PC-3 (cell line): ENCODE results near the gene CXCL13. TPM values are rescaled to one million over a fixed set of nuclear protein-coding genes. Genes with fewer than 3 reads are reported as not detected.

Experiments
- ATAC-seq: fragments of 200-7000 bp; cut with Tn5 transposase; 2 replicates; pipeline ENCODE4 v1.9.1; 2020; ENCODE audit warnings: mild to moderate bottlenecking, moderate library complexity
- BruUV-seq: library from RNA; stranded (reverse); fragments of 400-500 nt; replicated peaks from 2 replicates; lab custom pipeline; 2021; lab: Mats Ljungman, UMichigan
- CTCF ChIA-PET: fragments of 300-600 bp; sonication (Branson Sonifier 250); formaldehyde crosslinking; loops from one replicate; lab custom pipeline; 2022; ENCODE audit warnings: antibody characterized with exemption; lab: Charles Lee
- POLR2A ChIA-PET: fragments of 300-600 bp; sonication (Branson Sonifier 250); formaldehyde crosslinking; loops from one replicate; lab custom pipeline; 2022; ENCODE audit warnings: antibody characterized with exemption; ENCODE audit not compliant: unreplicated experiment; lab: Charles Lee
- DNase-seq: peaks from one replicate; pipeline ENCODE4 v3.0.0-alpha.2; 2015
- H2AFZ ChIP-seq: fragments of 300-600 bp; sonication (generic); 2 replicates; pipeline ENCODE4 v1.6.0; 2016; ENCODE audit warnings: antibody characterized with exemption, low read length
- H3F3A ChIP-seq: fragments of 300-600 bp; sonication (generic); one replicate; pipeline ENCODE4 v1.6.0; 2017; ENCODE audit warnings: antibody characterized with exemption, low read length, control low read depth, mild to moderate bottlenecking; ENCODE audit not compliant: unreplicated experiment
- H3K27ac ChIP-seq: fragments of 300-600 bp; sonication (generic); 2 replicates; pipeline ENCODE4 v1.5.1; 2016; ENCODE audit warnings: mild to moderate bottlenecking, low read length
- H3K27me3 ChIP-seq: fragments of 300-600 bp; sonication (generic); 2 replicates; pipeline ENCODE4 v1.6.1; 2016; ENCODE audit warnings: low read length, mixed read lengths
- H3K36me3 ChIP-seq: fragments of 300-600 bp; sonication (generic); 2 replicates; pipeline ENCODE4 v1.6.1; 2016; ENCODE audit warnings: low read depth, mixed run types, low read length, mixed read lengths
- H3K4me1 ChIP-seq: fragments of 300-600 bp; sonication (generic); 2 replicates; pipeline ENCODE4 v1.5.1; 2016; ENCODE audit warnings: low read length; ENCODE audit not compliant: insufficient read depth
- H3K4me2 ChIP-seq: fragments of 300-600 bp; sonication (generic); 2 replicates; pipeline ENCODE4 v1.6.0; 2016; ENCODE audit warnings: low read length
- H3K4me3 ChIP-seq: fragments of 300-600 bp; sonication (generic); 2 replicates; pipeline ENCODE4 v1.5.1; 2016; ENCODE audit warnings: mild to moderate bottlenecking, low read length, mixed read lengths
- H3K79me2 ChIP-seq: fragments of 300-600 bp; sonication (generic); 2 replicates; pipeline ENCODE4 v1.6.1; 2017; ENCODE audit warnings: low read length, mixed read lengths
- H3K9ac ChIP-seq: fragments of 300-600 bp; sonication (generic); 2 replicates; pipeline ENCODE4 v1.6.0; 2016; ENCODE audit warnings: mild to moderate bottlenecking, low read length
- H3K9me2 ChIP-seq: fragments of 300-600 bp; sonication (generic); replicated peaks from 2 replicates; pipeline ENCODE4 v1.6.1; 2016; ENCODE audit warnings: mixed run types, low read length, mixed read lengths
- H3K9me3 ChIP-seq: fragments of 300-600 bp; sonication (generic); 2 replicates; pipeline ENCODE4 v1.6.1; 2016; ENCODE audit warnings: low read length, mixed read lengths
- H4K20me1 ChIP-seq: fragments of 300-600 bp; sonication (generic); 2 replicates; pipeline ENCODE4 v1.6.1; 2016; ENCODE audit warnings: low read length, mixed read lengths
- EZH2 ChIP-seq: fragments of 300-600 bp; sonication (generic); IDR thresholded peaks from one replicate; pipeline ENCODE4 v1.6.1; 2017; ENCODE audit warnings: antibody characterized with exemption, mild to moderate bottlenecking, low read length; ENCODE audit not compliant: unreplicated experiment
- EZH2phosphoT487 ChIP-seq: fragments of 300-600 bp; sonication (generic); IDR thresholded peaks from 2 replicates; pipeline ENCODE4 v1.6.1; 2018; ENCODE audit warnings: mild to moderate bottlenecking, antibody characterized with exemption, low read length, borderline replicate concordance
- intact Hi-C: fragments of 100-400 bp; cut with micrococcal nuclease; formaldehyde crosslinking; loops from 2 replicates; pipeline ENCODE4 v1.9.0; 2023
- total RNA-seq: library from RNA; depleted of rRNA; stranded (reverse); fragments of >200 nt; gene quantifications from 2 replicates; pipeline ENCODE4 v1.2.3, GENCODE V29; 2014
- TF ChIP-seq, protein P1 (sequence below): fragments of 300-600 bp; sonication (generic); conservative IDR thresholded peaks from 2 replicates; pipeline ENCODE4 v1.5.1; 2017; ENCODE audit warnings: antibody characterized with exemption, low read depth, mild to moderate bottlenecking, low read length

CXCL13 gene
- total RNA-seq, 1 experiment from 2014 or later: not detected

DNA sequence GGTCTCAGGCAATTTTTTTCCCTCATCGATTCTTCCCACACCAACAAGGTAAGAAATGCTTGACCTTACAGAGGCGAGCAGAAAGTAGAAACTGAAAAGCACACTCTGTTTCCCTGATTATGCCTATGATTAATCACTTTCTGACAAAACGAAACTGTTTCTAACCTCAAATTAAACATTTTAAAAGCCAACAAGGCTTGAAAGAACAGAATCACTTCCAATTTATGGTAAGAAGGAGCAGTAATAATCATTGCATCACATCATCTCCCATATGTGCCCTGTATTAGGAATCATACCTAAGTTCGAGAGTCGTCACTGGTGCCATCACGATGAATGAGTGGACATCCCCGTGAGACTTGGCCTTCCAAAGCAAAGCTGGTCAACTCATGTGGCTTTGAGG, 12.5 kb upstream of the CXCL13 start:
- no peak overlapping the region for H2AFZ ChIP-seq
- no peaks in the 10 kb centered on the region for H3K9me2 ChIP-seq
- no peak overlapping the region for H3K4me2 ChIP-seq
- DNase-seq: no peak
- H3K4me3 ChIP-seq: no peak overlapping the region
- H4K20me1 ChIP-seq: no peaks in the 10 kb centered on the region
- no TSS peak for BruUV-seq
- no peaks in the 10 kb centered on the region for H3K9me3 ChIP-seq
- H3K27ac ChIP-seq: no peak overlapping the region
- POLR2A ChIA-PET: no interaction called here
- no peaks in the 10 kb centered on the region for H3F3A ChIP-seq
- TF ChIP-seq EZH2phosphoT487 (no peak), EZH2 (no peak)
- TF ChIP-seq, protein P1, sequence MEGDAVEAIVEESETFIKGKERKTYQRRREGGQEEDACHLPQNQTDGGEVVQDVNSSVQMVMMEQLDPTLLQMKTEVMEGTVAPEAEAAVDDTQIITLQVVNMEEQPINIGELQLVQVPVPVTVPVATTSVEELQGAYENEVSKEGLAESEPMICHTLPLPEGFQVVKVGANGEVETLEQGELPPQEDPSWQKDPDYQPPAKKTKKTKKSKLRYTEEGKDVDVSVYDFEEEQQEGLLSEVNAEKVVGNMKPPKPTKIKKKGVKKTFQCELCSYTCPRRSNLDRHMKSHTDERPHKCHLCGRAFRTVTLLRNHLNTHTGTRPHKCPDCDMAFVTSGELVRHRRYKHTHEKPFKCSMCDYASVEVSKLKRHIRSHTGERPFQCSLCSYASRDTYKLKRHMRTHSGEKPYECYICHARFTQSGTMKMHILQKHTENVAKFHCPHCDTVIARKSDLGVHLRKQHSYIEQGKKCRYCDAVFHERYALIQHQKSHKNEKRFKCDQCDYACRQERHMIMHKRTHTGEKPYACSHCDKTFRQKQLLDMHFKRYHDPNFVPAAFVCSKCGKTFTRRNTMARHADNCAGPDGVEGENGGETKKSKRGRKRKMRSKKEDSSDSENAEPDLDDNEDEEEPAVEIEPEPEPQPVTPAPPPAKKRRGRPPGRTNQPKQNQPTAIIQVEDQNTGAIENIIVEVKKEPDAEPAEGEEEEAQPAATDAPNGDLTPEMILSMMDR: no peak
- intact Hi-C loops: no loop called here
- H3K27me3 ChIP-seq: no peaks in the 10 kb centered on the region
- no peaks in the 10 kb centered on the region for H3K4me1 ChIP-seq
- no peaks in the 10 kb centered on the region for H3K79me2 ChIP-seq
- ATAC-seq: no peak
- CTCF ChIA-PET: no interaction called here
- no peaks in the 10 kb centered on the region for H3K36me3 ChIP-seq
- H3K9ac ChIP-seq: no peak overlapping the region

DNA sequence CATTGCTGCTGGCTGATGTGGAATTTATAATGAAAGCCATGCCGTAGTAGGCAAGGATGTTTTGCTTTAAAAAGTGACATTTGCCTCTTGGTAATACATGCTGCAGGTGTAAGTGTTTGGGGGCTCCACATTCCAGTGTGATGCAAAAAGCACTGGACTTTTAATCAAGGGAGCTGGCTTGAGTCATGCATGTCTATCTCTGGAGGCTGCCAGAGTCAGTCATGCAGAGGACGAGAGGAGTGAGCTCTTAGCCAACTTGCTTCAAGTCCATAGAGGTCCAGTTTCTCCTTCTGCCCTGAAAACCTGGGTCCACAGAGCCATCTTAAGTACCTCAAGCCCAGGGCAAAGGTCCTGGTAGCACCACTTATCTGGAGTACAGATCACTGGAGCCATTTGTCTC, 11.6 kb upstream of the CXCL13 start:
- H3K9me3 ChIP-seq: no peaks in the 10 kb centered on the region
- no peak for DNase-seq
- no peaks in the 10 kb centered on the region for H3K79me2 ChIP-seq
- H3K4me1 ChIP-seq: no peaks in the 10 kb centered on the region
- no peak overlapping the region for H3K4me3 ChIP-seq
- no peak for ATAC-seq
- ChIA-PET CTCF (no interaction called here), POLR2A (no interaction called here)
- no peaks in the 10 kb centered on the region for H3F3A ChIP-seq
- TF ChIP-seq, protein P1: no peak
- TF ChIP-seq EZH2 (no peak), EZH2phosphoT487 (no peak)
- no peaks in the 10 kb centered on the region for H3K9me2 ChIP-seq
- H3K9ac ChIP-seq: no peak overlapping the region
- H2AFZ ChIP-seq: no peak overlapping the region
- no peaks in the 10 kb centered on the region for H4K20me1 ChIP-seq
- H3K27me3 ChIP-seq: no peaks in the 10 kb centered on the region
- H3K27ac ChIP-seq: no peak overlapping the region
- no peaks in the 10 kb centered on the region for H3K36me3 ChIP-seq
- no TSS peak for BruUV-seq
- intact Hi-C loops: no loop called here
- H3K4me2 ChIP-seq: no peak overlapping the region

DNA sequence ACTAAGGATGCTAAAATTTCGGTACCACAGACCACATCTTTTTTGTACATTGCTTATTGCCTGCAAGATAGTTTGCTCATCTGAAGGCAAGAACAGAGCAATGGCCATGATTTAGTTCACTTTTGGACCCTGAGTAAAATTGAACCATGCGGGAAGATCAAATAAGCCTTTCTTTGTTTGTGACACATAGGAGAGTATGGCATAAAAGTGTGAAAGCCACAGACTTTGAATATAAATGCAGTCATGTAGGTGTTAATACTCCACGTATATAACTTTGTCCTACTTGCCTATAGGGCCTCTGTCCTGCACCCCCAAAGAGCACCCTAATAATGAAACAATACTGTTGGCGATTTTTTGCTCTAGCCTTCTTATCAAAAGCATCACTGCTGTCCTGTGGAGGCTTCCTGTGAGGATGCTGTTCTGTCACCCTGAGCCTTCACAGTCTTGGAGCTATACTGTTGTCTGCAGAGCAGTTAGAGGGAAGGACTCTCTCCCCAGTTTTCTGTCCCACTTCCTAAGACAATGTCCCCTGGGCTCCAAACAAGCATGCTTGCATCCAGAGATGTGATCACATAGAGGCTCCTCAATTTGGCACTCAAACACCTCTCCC, 10.2 kb upstream of the CXCL13 start:
- no peaks in the 10 kb centered on the region for H3K79me2 ChIP-seq
- ATAC-seq: no peak
- no peak overlapping the region for H3K9ac ChIP-seq
- no peak overlapping the region for H3K4me3 ChIP-seq
- H3K4me1 ChIP-seq: no peaks in the 10 kb centered on the region
- H3K27me3 ChIP-seq: no peaks in the 10 kb centered on the region
- H3K36me3 ChIP-seq: no peaks in the 10 kb centered on the region
- intact Hi-C loops: loop anchor here (5.0 kb wide), 1 partner anchor 58 kb away; no protein-coding TSS in a partner anchor
- H3K4me2 ChIP-seq: no peak overlapping the region
- ChIA-PET CTCF (interaction anchor here (0.6 kb wide), 1 partner anchor 121 kb away, joined by 3 read pairs; no protein-coding TSS in a partner anchor), POLR2A (no interaction called here)
- no peaks in the 10 kb centered on the region for H3K9me3 ChIP-seq
- H4K20me1 ChIP-seq: no peaks in the 10 kb centered on the region
- H3K9me2 ChIP-seq: no peaks in the 10 kb centered on the region
- no peak overlapping the region for H3K27ac ChIP-seq
- no peaks in the 10 kb centered on the region for H3F3A ChIP-seq
- DNase-seq: no peak
- TF ChIP-seq, protein P1: no peak
- no peak overlapping the region for H2AFZ ChIP-seq
- BruUV-seq: no TSS peak
